Activated T-cell treated with anti-CD3 and anti-CD28 coated beads for 48 hours (primary cell): Measurements from ENCODE around the gene PACSIN3.
A peak's percentile ranks its signal among the peaks of the same experiment; 100 is the strongest.

Experiments
- DNase-seq: peaks from one replicate; pipeline ENCODE4 v3.0.0-alpha.2; 2020; ENCODE audit warnings: low read depth

The PACSIN3 gene

DNA sequence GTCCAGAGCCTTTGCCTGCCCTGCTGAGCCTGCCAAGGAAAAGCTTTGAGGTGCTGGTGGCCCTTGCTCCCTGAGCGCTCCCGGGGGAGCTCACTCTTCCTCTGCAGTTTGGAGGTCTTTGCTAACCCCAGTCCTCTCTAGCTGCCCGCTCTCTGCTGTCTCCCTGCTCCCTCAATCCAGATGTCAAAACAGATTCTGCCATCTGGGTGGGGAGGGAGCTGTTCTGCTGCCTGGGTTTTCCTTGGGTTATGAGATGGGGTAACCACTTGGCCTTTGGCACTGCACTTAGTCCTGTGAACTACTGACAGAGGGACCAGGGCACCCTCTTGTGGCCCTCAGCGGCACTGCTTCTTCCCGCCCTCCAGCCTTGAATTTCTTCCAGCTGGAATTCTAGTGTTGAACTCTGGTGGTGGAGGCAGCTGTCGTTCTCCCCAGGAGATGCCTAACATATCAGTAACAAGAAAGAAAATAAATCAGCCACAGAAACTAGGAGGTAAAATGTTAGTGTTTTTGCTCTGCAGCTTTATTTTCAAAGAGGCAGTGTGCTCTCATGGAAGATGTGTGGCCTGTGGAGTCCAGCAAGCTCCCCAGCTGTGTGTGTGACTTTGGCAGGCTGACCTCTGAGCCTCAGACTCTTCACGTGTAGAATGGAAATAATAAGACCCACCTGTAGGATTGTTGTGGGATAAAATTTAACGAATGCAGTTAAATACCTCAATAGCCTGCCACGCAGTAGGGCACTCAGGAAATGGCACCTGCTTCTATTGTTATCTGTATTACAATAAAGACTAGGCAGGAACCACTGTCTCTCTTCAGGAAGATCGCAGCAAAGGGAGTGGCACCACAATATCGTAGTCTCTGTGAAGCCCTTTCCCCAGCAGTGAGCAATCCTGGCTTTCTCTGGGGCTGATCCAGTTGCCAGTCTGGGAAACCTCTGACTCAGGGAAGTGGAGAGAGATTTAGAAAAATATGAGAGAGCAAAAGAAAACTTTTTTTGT is 33.0 kb downstream of the PACSIN3 start:
- DNase-seq = peak; percentile 44

DNA sequence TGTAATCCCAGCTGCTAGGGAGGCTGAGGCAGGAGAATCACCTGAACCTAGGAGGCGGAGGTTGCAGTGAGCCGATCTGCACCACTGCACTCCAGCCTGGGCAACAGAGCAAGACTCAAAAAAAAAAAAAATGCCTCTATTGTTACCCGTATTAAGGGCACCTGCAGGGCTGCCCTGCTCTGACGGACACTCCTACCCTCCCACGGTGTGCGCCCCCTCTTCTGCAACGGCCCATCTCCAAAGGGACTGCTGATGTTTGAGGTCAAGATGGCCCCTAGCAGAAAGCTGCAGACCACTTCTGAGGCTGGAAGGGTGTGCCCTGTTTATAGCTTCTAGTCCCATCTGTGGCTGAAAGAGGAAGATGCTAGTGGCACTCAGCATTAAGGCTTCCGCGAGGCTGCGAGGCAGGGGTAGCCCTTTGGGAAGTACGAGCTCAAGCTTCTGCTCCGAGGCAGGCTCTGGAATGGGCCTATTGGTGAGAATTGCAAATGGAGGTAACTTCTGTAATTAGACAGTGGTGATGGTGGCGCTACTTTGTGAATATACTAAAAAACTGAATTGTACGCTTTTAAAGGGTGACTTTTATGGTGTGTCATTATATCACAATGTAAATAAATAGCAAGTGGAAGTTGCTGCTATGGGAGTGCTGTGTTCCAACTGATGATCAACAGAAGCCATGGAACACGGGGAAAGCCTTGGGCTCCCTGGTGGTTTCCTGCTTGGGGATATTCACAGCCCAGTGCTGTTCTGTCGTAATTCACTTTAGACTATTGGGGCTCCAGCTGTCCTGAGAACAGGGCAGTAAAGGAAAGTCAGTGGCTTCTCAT is 33.9 kb downstream of the PACSIN3 start:
- no peak for DNase-seq

DNA sequence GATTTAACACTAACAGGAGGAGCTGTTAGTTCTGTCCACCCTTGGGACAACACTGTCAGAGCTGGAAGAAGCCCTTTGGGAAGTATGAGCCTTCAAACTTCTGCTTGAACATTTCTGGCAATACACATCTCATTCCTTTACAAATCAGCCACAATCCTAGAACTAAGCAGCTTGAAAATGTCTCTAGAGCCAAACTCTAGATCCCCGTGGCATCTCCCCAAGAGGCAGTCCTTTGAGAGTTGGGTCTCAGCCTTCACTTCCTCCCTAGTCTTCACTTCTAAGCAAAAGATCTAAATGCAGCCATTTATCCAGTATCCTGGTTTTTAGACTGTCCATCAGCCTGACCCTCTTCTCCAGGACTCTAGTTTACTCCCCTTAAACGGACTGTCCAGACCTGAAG is 36.5 kb downstream of the PACSIN3 start:
- DNase-seq = no peak

DNA sequence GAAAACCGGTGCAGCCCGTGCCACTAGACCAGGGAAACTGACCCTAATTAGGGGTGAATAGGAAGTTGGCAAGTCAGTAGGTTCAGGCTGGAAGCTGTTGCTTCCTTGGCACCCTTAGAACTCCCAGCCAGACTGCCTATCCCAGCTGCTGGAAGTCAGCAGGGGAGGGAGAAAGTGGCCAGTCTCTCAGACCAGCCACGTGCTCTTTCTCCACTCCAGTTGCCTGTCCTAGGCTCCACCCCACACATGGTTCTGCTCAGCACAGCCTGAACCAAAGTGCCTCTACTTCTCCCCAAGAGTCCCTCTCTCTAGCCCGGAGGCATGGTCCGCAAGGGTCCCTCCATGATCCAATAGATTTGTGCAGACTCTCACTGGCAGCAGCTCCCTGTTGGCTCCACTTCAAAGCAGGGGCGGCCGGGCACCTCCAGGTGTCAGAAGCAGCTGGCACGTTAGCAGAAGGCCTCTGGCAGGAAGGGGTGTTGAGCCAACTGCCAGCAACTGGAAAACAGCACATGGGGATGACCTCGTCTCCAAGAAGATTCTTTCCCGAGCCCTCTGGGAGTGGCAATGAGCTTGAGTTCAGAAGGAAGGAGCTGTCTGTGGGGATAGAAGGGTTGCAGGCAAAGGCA is 37.2 kb downstream of the PACSIN3 start:
- no peak for DNase-seq

DNA sequence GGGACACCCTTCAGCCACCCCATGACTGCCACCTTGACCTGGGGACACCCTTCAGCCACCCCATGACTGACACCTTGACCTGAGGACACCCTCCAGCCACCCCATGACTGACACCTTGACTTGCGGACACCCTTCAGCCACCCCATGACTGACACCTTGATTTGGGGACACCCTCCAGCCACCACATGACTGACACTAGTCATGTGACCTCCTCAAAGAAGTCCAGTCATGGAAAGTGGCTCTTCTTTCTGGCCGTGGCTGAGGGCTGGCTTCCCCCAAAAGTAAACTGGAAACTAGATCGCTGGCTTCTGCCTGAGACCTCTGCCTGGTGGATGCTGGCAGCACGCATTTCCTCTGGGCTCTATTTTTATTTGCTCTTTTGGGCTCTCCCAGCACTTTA is 38.0 kb downstream of the PACSIN3 start:
- DNase-seq = no peak

DNA sequence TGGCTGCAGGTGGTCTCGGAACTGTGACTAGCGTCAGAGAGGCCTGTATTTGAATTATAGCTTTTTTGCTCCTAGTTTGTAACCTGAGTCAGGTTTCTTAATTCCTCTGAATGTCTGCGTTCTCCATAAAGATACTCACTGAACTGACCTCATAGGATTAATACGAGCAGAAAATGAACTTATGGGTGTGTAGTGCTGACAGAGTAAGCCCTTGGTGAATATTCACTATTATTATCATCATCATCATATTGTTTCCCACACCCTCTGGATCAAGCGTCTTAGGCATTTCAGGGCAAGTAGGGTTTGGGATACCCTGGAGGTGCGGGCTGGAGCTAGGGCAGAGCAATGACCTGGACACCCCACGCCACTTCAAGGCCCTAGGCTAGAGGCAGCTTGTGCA is 38.6 kb downstream of the PACSIN3 start:
- DNase-seq = no peak

DNA sequence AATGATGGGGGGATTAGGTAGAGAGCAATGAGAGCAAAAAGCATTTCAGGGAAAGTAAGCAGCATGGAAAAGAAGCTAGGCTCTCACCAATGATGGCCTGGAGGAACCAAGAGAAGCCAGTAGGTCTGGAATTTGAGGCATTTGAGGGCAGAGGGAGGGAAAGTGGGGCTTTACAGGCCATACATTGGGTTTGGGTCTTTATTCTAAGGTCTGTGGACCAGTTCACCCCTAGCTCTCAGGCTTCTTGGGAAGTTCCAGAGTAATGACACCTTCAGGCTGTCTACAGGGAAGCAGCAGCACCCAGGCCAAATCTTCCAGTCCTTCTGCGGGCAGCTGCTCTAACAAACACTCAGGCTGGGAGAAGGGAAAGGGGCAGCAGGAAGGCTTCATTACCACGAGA is 39.0 kb downstream of the PACSIN3 start:
- no peak for DNase-seq

DNA sequence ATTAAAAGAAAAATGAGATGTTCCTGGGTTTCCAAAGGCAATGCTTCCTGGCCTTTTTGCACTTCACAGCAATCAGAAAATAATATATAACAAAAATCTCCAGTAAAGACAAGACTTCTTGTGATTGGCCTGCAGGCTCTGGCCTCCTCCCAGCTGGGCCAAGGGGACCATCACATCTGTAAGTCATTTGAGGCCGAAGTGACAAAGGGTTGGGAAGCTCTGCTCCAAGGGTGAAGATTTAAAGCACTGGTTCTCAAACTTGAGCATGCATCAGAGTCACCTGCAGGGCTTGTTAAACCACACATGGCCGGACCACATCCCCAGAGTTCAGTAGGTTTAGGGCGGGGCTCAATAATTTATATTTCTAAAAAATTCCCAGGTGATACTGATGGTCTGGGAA is 41.7 kb downstream of the PACSIN3 start:
- DNase-seq = no peak

DNA sequence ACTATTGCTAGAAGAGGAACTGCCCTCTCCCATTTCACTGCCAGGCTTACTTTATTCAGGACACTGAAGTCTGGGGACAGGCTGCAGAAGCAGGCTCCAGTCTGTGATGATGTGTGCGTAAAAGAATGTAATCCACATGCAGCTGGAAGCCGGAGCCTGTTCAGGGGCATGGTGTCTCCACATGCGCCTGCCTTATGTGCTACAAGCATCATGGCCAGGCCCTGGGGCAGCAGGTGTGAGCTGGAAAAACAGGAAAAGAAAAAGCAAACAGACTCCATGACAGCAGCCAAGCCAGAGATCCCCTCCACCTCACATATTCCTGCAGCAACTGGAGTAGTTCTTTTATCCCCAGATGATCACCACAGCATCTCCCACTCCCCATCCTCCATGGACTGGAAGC is 42.9 kb downstream of the PACSIN3 start:
- no peak for DNase-seq

DNA sequence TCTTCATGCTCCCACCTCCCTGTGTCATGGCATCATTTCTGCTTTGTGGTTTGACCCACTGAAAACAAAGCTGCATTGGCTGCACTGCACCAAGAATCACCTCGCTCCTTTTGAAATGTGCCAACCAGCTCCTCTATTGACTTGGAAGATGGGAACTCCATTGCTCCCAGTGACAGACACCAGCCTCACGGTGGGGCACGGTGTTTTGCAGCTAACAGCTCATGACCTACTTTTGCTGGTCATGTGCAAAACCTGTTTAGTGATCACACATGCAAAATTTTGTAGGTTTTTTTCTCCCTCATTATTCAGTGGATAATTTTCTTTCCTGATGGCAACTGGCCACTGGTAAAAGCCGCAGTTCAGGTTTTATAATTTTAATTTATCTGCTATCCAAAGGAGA is 46.4 kb downstream of the PACSIN3 start:
- DNase-seq = no peak

DNA sequence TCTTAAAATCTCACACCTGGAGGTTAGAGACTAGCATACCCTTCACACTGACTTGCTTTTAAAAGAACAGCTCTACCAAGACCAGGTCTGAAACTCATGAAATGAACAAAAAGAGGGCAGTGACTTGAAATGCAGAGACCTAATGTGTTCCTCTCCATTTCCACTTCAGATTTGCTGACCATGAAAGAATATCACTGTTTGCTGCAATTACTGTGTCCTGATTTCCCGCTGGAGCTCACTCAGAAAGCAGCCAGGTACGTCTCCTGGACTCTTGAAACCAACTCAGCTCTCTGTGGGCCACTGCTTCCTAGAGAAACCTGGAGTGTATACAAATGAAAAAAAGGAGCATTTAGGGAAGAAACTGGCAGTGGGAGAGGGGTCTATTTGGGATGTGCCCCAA is 48.8 kb downstream of the PACSIN3 start:
- no peak for DNase-seq

DNA sequence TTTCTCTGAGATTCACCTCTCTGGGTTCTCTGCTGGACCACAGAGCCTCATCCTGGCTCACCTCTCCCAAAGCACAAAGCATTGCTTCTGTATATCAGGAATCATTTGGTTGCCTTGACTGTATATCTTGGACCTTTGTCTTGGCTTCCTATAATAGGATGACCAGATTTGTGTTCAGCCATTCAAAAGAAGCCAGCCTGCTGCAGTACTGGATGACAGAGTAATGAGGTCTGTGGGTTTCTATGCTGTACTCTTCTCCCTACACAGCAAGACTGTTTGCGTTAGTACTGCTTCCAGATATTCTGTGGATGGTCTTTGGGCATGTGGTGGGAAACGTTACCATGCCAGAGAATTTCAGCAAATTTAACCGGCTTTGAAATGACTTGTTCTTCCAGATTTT is 49.3 kb downstream of the PACSIN3 start:
- DNase-seq = no peak

DNA sequence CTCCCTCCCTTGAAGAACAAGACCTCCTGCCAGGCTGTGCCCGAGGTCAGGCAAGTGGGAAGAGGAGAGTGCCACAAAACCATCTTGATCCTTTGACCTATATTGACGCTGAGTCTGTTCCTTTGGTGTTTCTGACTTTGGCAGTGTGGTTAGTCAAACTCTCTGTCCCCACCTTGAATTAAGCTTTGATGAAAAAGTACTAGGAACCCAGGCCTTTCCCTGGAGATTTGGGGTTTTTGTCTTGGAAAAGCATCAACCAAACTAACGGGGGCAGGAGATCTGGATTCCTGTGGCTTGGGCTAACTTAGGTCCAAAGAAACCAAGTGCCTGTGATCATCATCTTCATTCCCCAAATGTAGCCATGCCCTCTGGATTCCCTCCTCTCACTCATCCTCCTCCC is 49.9 kb downstream of the PACSIN3 start:
- DNase-seq = no peak

DNA sequence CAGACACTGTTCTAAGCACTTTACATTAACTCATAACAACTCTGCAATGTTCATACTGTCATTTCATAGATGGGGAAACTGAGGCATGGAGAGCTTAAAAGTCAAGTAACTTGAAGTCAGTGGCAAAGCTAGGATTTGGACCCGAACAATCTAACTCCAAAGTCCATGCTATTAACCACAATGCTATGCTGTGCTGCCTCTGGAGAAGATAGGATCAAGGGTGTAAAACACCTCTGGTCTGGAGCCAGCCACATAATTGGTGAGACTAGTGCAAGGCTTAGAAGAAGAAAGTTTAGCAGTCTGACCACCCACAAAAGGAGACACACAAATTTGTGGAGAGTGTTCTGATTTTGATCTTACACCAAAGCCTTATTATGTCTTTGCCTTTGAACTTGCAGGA is 53.3 kb downstream of the PACSIN3 start:
- DNase-seq = no peak

DNA sequence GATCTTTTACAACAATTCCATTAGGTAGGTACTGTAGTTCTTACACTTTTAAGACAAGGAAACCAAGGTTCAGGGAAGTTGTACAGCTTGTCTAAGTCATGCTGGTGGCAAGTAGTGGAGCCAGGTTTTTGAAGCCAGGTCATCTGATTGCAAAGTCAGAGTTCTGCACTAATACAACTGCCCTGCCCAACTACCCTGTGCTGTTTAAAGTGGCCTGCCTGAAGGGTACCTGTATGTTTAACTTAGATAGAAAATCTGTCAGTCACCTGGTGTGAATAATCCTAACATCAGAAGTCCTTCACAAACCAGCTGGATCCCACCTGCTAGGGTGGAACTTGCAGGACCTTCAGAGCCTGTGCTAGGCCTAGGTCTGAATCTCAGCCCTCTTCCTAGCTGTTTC is 53.7 kb downstream of the PACSIN3 start:
- DNase-seq = no peak

DNA sequence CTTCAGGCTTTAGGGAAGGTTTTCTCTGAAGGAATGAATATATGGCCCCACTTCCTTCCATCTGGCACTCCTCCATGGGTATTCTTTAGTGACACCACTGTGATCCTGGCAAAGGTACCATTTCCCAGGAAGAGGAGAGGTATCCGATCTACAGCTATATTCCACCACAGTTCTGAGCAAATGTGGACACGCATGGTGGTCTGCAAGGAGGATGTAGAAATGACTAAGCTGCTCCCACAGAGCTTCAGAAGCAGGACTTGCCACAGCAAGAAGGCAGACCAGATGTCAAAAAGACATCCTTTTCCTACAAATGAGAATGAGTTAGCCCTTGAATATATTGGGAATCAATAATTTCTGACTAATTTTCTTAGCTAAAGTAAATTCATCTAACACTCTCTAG is 55.1 kb downstream of the PACSIN3 start:
- no peak for DNase-seq

DNA sequence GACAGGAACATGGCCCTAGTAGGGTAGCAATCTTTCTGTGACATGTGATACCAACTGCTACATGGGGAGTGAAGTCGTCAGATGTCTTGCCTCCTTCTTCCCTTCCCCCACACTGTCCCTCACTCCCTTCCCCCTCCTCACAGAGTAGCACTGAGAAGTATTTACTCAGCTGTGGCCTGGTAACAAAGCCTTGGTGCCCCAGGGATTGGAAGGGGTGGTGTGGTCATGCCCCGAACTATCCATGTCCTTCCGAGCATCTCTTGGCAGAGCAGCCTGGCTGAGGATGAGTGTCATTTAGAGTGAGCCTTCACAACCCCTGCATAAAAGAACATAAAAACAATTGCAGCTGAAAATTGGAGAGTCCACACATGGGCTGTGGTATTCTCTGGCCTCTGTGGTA is 55.7 kb downstream of the PACSIN3 start:
- DNase-seq = no peak
